ENCODE results near the gene MPL. TPM values are rescaled to one million over a fixed set of nuclear protein-coding genes. Genes with fewer than 3 reads are reported as not detected.
"Not testable (repeated sequence)": the region's sequence is repeated elsewhere in the genome, so short reads cannot be mapped to it uniquely, and the experiment has no call there.

The MPL gene
- total RNA-seq, 1 experiment from 2014 or later = not detected

GRCh38 chr1:43398227-43398626 lies 60.6 kb downstream of the MPL start:
- H4K20me1 ChIP-seq (ENCODE audit: insufficient read depth) = no peaks in the 10 kb centered on the region
- no peak overlapping the region for H3K4me3 ChIP-seq (replicated peaks in 1 of 2; ENCODE audit: low read depth in 1 of 2, low read length in 2 of 2)
- DNase-seq (ENCODE audit: low read depth, low spot score) (no peak), ATAC-seq (no peak)
- H2AFZ ChIP-seq (ENCODE audit: low read depth, low read length, poor library complexity, severe bottlenecking) = no peak overlapping the region
- H3K27ac ChIP-seq (ENCODE audit: low read depth, low read length) = no peak overlapping the region
- H3K4me1 ChIP-seq (ENCODE audit: control insufficient read depth in 1 of 2, insufficient read depth in 2 of 2, low read length in 2 of 2) = no peaks in the 10 kb centered on the region
- H3K4me2 ChIP-seq (ENCODE audit: low read length) = no peak overlapping the region
- POLR2A ChIA-PET = no interaction called here
- no peaks in the 10 kb centered on the region for H3K36me3 ChIP-seq (ENCODE audit: control insufficient read depth in 1 of 2, insufficient read depth in 2 of 2, low read length in 2 of 2)
- RAD21 ChIA-PET (ENCODE audit: low non-redundant PET in 1 of 2, low total read pairs in 2 of 2, uncharacterized antibody in 2 of 2, unreplicated experiment in 2 of 2) = interaction anchor here in 1 of 2 experiments (0.6 kb wide), 1 partner anchor 16 kb away, joined by 3 read pairs; no protein-coding TSS in a partner anchor
- H3K9me3 ChIP-seq (ENCODE audit: control insufficient read depth in 1 of 2, insufficient read depth in 1 of 2, low read depth in 1 of 2, low read length in 2 of 2) = no peaks in the 10 kb centered on the region
- no peaks in the 10 kb centered on the region for H3K27me3 ChIP-seq (ENCODE audit: insufficient read depth, low read length)
- no TSS peak for BruUV-seq (replicated peaks)
- H3K9ac ChIP-seq (ENCODE audit: low read length) = no peak overlapping the region
- H3K79me2 ChIP-seq (ENCODE audit: insufficient read depth, low read length) = no peaks in the 10 kb centered on the region
- TF ChIP-seq SIN3A (IDR thresholded peaks at IDR 0.05; ENCODE audit: low read depth) (no peak), CBX3 (IDR thresholded peaks at IDR 0.05; ENCODE audit: low read depth) (no peak), RAD21 (IDR thresholded peaks at IDR 0.05; ENCODE audit: low read depth) (no peak), SP1 (IDR thresholded peaks at IDR 0.05; ENCODE audit: low read depth) (no peak), SRF (IDR thresholded peaks at IDR 0.05; ENCODE audit: low read depth) (no peak), JUND (IDR thresholded peaks at IDR 0.05) (no peak), ELF1 (IDR thresholded peaks at IDR 0.05; ENCODE audit: borderline replicate concordance, low read depth) (no peak), FOSL1 (IDR thresholded peaks at IDR 0.05; ENCODE audit: low read depth) (no peak), POLR2A (IDR thresholded peaks at IDR 0.05; ENCODE audit: borderline replicate concordance, extremely low read depth, insufficient read depth, insufficient read length) (no peak), TCF7L2 (IDR thresholded peaks at IDR 0.05; ENCODE audit: borderline replicate concordance, extremely low read depth, insufficient read depth, insufficient read length) (no peak)
- intact Hi-C loops (cut with micrococcal nuclease) = no loop called here
- H3K9me2 ChIP-seq (ENCODE audit: insufficient read depth) = no peaks in the 10 kb centered on the region
- CTCF ChIA-PET = no interaction called here

GRCh38 chr1:43400441-43400840 lies 62.8 kb downstream of the MPL start:
- H4K20me1 ChIP-seq (ENCODE audit: insufficient read depth); H2AFZ ChIP-seq (ENCODE audit: low read depth, low read length, poor library complexity, severe bottlenecking); RAD21 ChIA-PET (ENCODE audit: low non-redundant PET in 1 of 2, low total read pairs in 2 of 2, uncharacterized antibody in 2 of 2, unreplicated experiment in 2 of 2); H3K27me3 ChIP-seq (ENCODE audit: insufficient read depth, low read length); H3K9me2 ChIP-seq (ENCODE audit: insufficient read depth); H3K4me2 ChIP-seq (ENCODE audit: low read length); H3K9me3 ChIP-seq (ENCODE audit: control insufficient read depth in 1 of 2, insufficient read depth in 1 of 2, low read depth in 1 of 2, low read length in 2 of 2); H3K36me3 ChIP-seq (ENCODE audit: control insufficient read depth in 1 of 2, insufficient read depth in 2 of 2, low read length in 2 of 2); H3K9ac ChIP-seq (ENCODE audit: low read length); intact Hi-C loops (cut with micrococcal nuclease); DNase-seq (ENCODE audit: low read depth, low spot score); H3K4me1 ChIP-seq (ENCODE audit: control insufficient read depth in 1 of 2, insufficient read depth in 2 of 2, low read length in 2 of 2); H3K79me2 ChIP-seq (ENCODE audit: insufficient read depth, low read length); ATAC-seq; H3K4me3 ChIP-seq (replicated peaks in 1 of 2; ENCODE audit: low read depth in 1 of 2, low read length in 2 of 2); H3K27ac ChIP-seq (ENCODE audit: low read depth, low read length); BruUV-seq (replicated peaks): not testable (repeated sequence)
- CTCF ChIA-PET = interaction anchor here (1.1 kb wide), 1 partner anchor 14 kb away, joined by 3 read pairs; no protein-coding TSS in a partner anchor
- POLR2A ChIA-PET = interaction anchor here (1.4 kb wide), 1 partner anchor 11 kb away, joined by 3 read pairs; no protein-coding TSS in a partner anchor
